Suprapubic skin (tissue), 4 donors: ENCODE results near the gene RBMS3.

ENCODE experiments used
- EP300 ChIP-seq: sonication (generic); formaldehyde crosslinking; IDR thresholded peaks from one replicate; pipeline ENCODE4 v1.6.1; 2017; ENCODE audit warnings: antibody characterized with exemption
- POLR2AphosphoS5 ChIP-seq, 3 donors: sonication (generic); formaldehyde crosslinking; IDR thresholded peaks; one replicate each; pipeline ENCODE4 v1.6.1; 2017; ENCODE audit warnings: antibody characterized with exemption in 3 of 3
- TF ChIP-seq, protein P1 (sequence below), 2 donors: fragments of 200-600 bp in 1 of 2; fragments of 450-650 bp in 1 of 2; sonication (generic) in 1 of 2; IDR thresholded peaks; one replicate each; pipeline ENCODE4 v1.5.1; 2016 to 2019; ENCODE audit warnings: antibody characterized with exemption in 2 of 2, mild to moderate bottlenecking in 1 of 2, moderate library complexity in 1 of 2

GRCh38 chr3:29557186-29557585 is 276.3 kb downstream of the RBMS3 start:
- TF ChIP-seq, protein P1, sequence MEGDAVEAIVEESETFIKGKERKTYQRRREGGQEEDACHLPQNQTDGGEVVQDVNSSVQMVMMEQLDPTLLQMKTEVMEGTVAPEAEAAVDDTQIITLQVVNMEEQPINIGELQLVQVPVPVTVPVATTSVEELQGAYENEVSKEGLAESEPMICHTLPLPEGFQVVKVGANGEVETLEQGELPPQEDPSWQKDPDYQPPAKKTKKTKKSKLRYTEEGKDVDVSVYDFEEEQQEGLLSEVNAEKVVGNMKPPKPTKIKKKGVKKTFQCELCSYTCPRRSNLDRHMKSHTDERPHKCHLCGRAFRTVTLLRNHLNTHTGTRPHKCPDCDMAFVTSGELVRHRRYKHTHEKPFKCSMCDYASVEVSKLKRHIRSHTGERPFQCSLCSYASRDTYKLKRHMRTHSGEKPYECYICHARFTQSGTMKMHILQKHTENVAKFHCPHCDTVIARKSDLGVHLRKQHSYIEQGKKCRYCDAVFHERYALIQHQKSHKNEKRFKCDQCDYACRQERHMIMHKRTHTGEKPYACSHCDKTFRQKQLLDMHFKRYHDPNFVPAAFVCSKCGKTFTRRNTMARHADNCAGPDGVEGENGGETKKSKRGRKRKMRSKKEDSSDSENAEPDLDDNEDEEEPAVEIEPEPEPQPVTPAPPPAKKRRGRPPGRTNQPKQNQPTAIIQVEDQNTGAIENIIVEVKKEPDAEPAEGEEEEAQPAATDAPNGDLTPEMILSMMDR (IDR thresholded peaks at IDR 0.05), result no peak
- TF ChIP-seq EP300, result no peak
- TF ChIP-seq POLR2AphosphoS5 (IDR thresholded peaks at IDR 0.05), result no peak
